Measurements from ENCODE around the gene SPIN2B. TPM values are rescaled to one million over a fixed set of nuclear protein-coding genes. Genes with fewer than 3 reads are reported as not detected.
"Not testable (repeated sequence)": the region's sequence is repeated elsewhere in the genome, so short reads cannot be mapped to it uniquely, and the experiment has no call there.

Gene SPIN2B
- total RNA-seq, result 10 to 100 TPM; 16.8 to 19.0 TPM

DNA sequence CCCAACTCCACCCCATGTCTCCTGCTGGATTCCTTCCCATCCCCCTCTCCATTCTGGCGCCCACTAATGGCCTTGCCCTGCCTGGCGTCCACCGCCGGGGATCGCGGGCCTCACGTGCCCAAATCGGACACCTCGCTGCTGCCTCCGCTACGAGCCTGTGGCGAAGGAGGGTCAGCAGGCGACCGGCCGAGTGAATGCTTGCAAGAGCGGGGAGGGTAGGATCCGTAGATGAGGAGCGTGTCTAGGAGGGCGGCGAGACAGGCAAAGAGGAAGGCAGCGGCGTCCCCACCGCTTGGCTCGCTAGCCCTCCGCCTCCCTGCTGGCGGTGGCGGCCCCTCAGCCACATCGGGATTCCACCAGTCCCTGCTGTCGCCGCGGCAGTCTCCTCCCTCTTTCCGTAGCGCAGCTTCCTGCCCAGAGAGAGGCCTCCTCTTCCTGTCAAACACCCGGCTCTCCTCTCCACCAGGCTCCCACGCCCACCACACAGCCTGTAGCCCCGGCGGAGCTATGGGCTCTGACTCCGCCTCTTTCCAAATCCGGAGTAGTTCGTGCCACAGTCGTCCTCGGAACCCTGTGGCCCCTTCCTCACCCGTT lies at the start of gene SPIN2B:
TSS of gene SPIN2B (minus strand) at position 387 of the 594 bp plus-strand sequence.
- Histone ChIP-seq H3K27me3 (replicated peaks; ENCODE audit: insufficient read depth) (no peaks in the 10 kb centered on the region), H3K4me3 (peak within 1 kb of the TSS; percentile 78), H3K9me3 (no peaks in the 10 kb centered on the region), H3K27ac (peak within 1 kb of the TSS; percentile 55 to 63), H3K36me3 (no peaks in the 10 kb centered on the region), H3K4me1 (ENCODE audit: control insufficient read depth in 1 of 2, low read depth in 2 of 2) (no peaks in the 10 kb centered on the region)
- ATAC-seq (ENCODE audit: insufficient number of reproducible peaks, low FRiP score, low read depth) (peak; percentile 65), DNase-seq (ENCODE audit: low spot score) (peak; percentile 39)
- TF ChIP-seq, protein P1, sequence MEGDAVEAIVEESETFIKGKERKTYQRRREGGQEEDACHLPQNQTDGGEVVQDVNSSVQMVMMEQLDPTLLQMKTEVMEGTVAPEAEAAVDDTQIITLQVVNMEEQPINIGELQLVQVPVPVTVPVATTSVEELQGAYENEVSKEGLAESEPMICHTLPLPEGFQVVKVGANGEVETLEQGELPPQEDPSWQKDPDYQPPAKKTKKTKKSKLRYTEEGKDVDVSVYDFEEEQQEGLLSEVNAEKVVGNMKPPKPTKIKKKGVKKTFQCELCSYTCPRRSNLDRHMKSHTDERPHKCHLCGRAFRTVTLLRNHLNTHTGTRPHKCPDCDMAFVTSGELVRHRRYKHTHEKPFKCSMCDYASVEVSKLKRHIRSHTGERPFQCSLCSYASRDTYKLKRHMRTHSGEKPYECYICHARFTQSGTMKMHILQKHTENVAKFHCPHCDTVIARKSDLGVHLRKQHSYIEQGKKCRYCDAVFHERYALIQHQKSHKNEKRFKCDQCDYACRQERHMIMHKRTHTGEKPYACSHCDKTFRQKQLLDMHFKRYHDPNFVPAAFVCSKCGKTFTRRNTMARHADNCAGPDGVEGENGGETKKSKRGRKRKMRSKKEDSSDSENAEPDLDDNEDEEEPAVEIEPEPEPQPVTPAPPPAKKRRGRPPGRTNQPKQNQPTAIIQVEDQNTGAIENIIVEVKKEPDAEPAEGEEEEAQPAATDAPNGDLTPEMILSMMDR (IDR thresholded peaks at IDR 0.05), result no peak

DNA sequence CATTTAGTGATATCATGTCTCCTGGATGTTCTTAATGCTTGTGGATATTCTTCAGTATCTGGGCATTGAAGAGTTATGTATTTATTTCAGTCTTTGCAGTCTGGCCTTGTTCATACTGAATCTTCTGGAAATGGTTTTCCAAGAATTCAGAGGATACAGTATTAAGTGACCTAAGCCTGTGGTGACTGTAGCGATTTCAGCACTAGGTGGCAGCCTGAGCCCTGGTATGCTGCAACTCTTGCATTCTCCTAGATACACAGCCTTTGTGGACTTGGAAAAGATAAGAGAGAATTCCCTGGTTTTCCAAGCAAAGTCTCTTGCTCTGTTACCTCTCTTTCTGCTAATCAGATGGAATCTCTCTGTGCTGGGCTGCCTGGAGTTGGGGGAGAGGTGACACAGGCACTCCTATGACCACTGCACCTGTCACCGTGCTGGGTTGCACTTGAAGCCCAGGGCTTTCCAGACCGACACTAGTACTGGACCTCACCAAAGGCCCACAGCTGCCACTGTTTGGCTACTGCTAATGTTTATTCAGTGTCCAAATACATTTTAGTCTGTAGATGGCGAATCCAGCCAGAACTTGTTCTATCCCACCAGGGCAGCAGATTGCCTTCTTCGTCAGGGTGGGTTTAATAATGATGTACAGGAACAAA lies 35.2 kb upstream of the SPIN2B start:
- H3K4me3 ChIP-seq, result no peak overlapping the region
- H3K27ac ChIP-seq, result no peak overlapping the region
- no peaks in the 10 kb centered on the region for H3K9me3 ChIP-seq
- DNase-seq (ENCODE audit: low spot score) (no peak), ATAC-seq (ENCODE audit: insufficient number of reproducible peaks, low FRiP score, low read depth) (no peak)
- TF ChIP-seq, protein P1 (IDR thresholded peaks at IDR 0.05), result no peak
- no peaks in the 10 kb centered on the region for H3K36me3 ChIP-seq
- no peaks in the 10 kb centered on the region for H3K4me1 ChIP-seq (ENCODE audit: control insufficient read depth in 1 of 2, low read depth in 2 of 2)
- no peaks in the 10 kb centered on the region for H3K27me3 ChIP-seq (replicated peaks; ENCODE audit: insufficient read depth)

DNA sequence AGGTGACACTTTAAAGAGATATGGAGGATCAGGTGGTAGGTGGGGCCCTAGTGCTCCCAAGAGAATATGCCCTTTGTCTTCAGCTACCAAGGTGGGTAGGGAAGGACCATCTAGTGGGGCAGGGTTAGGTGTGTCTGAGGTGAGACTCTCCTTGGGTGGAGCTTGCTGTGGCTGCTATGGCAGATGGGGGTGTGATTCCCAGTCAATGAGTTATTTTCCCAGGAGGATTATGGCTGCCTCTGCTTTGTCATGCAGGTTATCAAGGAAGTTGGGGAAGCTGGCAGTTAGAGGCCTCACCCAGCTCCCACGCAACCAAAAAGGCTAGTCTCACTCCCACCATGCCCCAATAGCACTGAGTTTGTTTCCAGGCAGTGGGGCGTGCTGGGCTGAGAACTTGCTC lies 33.8 kb upstream of the SPIN2B start:
- Histone ChIP-seq H3K27ac (no peak overlapping the region), H3K36me3 (no peaks in the 10 kb centered on the region), H3K4me1 (ENCODE audit: control insufficient read depth in 1 of 2, low read depth in 2 of 2) (no peaks in the 10 kb centered on the region), H3K27me3 (replicated peaks; ENCODE audit: insufficient read depth) (no peaks in the 10 kb centered on the region), H3K4me3 (no peak overlapping the region), H3K9me3 (no peaks in the 10 kb centered on the region)
- DNase-seq (ENCODE audit: low spot score), result no peak
- ATAC-seq (ENCODE audit: insufficient number of reproducible peaks, low FRiP score, low read depth), result no peak
- TF ChIP-seq, protein P1 (IDR thresholded peaks at IDR 0.05), result no peak

DNA sequence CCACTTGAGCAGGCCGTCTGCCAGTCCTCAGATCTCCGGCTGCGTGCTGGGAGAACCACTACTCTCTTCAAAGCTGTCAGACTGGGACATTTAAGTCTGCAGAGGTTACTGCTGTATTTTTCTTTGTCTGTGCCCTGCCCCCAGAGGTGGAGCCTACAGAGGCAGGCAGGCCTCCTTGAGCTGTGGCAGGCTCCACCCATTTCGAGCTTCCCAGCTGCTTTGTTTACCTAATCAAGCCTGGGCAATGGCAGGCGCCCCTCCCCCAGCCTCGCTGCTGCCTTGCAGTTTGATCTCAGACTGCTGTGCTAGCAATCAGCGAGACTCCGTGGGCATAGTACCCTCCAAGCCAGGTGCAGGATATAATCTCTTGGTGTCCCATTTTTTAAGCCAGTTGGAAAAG lies 30.9 kb upstream of the SPIN2B start:
- not testable (repeated sequence) for ATAC-seq (ENCODE audit: insufficient number of reproducible peaks, low FRiP score, low read depth); H3K27ac ChIP-seq; H3K4me3 ChIP-seq; DNase-seq (ENCODE audit: low spot score); H3K36me3 ChIP-seq; H3K9me3 ChIP-seq; H3K4me1 ChIP-seq (ENCODE audit: control insufficient read depth in 1 of 2, low read depth in 2 of 2); H3K27me3 ChIP-seq (replicated peaks; ENCODE audit: insufficient read depth)

DNA sequence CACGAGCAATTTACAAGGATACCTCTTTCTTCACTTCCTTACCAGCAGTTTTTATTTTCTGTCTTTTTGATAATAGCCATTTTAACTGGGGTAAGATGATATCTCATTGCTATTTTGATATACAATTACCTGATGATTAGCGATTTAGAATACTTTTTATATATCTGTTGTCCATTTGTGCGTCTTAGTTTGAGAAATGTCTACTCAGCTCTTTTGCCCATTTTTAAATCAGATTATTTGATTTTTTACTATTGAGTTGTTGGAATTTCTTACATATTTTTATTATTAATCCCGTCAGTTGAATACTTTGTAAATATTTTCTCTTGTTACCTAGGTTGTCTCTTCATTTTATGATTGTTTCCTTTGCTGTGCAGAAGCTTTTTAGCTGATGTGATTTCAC lies 17.3 kb upstream of the SPIN2B start:
- Histone ChIP-seq H3K27ac (no peak overlapping the region), H3K4me1 (ENCODE audit: control insufficient read depth in 1 of 2, low read depth in 2 of 2) (no peaks in the 10 kb centered on the region), H3K36me3 (no peaks in the 10 kb centered on the region), H3K9me3 (no peaks in the 10 kb centered on the region), H3K4me3 (no peak overlapping the region), H3K27me3 (replicated peaks; ENCODE audit: insufficient read depth) (no peaks in the 10 kb centered on the region)
- ATAC-seq (ENCODE audit: insufficient number of reproducible peaks, low FRiP score, low read depth), result no peak
- TF ChIP-seq, protein P1 (IDR thresholded peaks at IDR 0.05), result no peak
- DNase-seq (ENCODE audit: low spot score), result no peak
